Astrocyte (in vitro differentiated cells and primary cell): ENCODE results near the gene SLC18A2. TPM values are rescaled to one million over a fixed set of nuclear protein-coding genes. Genes with fewer than 3 reads are reported as not detected.

Experiments used
- DNase-seq: peaks from one replicate; pipeline ENCODE4 v3.0.0-alpha.2; 2010; ENCODE audit warnings: low read depth
- FAIRE-seq: peaks from 2 replicates; lab custom pipeline; 2011; peaks lifted over from hg19 to GRCh38; lab: Jason Lieb, UNC
- H2AFZ ChIP-seq: 2 replicates; pipeline ENCODE4 v1.6.0; 2012; ENCODE audit warnings: low read depth, low read length, inconsistent platforms
- H3K27ac ChIP-seq: 2 replicates; pipeline ENCODE4 v1.5.1; 2011; ENCODE audit warnings: low read depth, low read length, inconsistent platforms
- H3K27me3 ChIP-seq: 2 replicates; pipeline ENCODE4 v1.6.0; 2011; ENCODE audit warnings: low read length, inconsistent platforms; ENCODE audit not compliant: insufficient read depth
- H3K36me3 ChIP-seq: 2 replicates; pipeline ENCODE4 v1.5.1; 2011; ENCODE audit warnings: low read length, inconsistent platforms; ENCODE audit not compliant: insufficient read depth
- H3K4me1 ChIP-seq: 2 replicates; pipeline ENCODE4 v1.5.1; 2011; ENCODE audit warnings: low read length, inconsistent platforms; ENCODE audit not compliant: insufficient read depth
- H3K4me2 ChIP-seq: 2 replicates; pipeline ENCODE4 v1.6.0; 2012; ENCODE audit warnings: low read length, inconsistent platforms
- H3K4me3 ChIP-seq: 2 replicates; pipeline ENCODE4 v1.5.1; 2011; ENCODE audit warnings: low read depth, mild to moderate bottlenecking, low read length, inconsistent platforms; ENCODE audit not compliant: insufficient read depth
- H3K79me2 ChIP-seq: 2 replicates; pipeline ENCODE4 v1.6.0; 2012; ENCODE audit warnings: mild to moderate bottlenecking, low read length, inconsistent platforms; ENCODE audit not compliant: insufficient read depth
- H3K9ac ChIP-seq: 2 replicates; pipeline ENCODE4 v1.6.0; 2012; ENCODE audit warnings: mild to moderate bottlenecking, low read length, inconsistent platforms
- H3K9me3 ChIP-seq: 2 replicates; pipeline ENCODE4 v1.5.1; 2012; ENCODE audit warnings: low read depth, mild to moderate bottlenecking, low read length, inconsistent platforms; ENCODE audit not compliant: insufficient read depth
- H4K20me1 ChIP-seq: 2 replicates; pipeline ENCODE4 v1.6.0; 2012; ENCODE audit warnings: low read length, inconsistent platforms; ENCODE audit not compliant: insufficient read depth
- H3K27ac Mint-ChIP-seq: one replicate; pipeline ENCODE4 v1.8.0; 2021; ENCODE audit warnings: mild to moderate bottlenecking, mixed read lengths; ENCODE audit not compliant: unreplicated experiment
- H3K27me3 Mint-ChIP-seq: one replicate; pipeline ENCODE4 v1.8.0; 2021; ENCODE audit warnings: low read depth, mixed read lengths; ENCODE audit not compliant: unreplicated experiment
- H3K36me3 Mint-ChIP-seq: one replicate; pipeline ENCODE4 v1.8.0; 2021; ENCODE audit warnings: low read depth, mixed read lengths; ENCODE audit not compliant: unreplicated experiment
- H3K4me1 Mint-ChIP-seq: one replicate; pipeline ENCODE4 v1.8.0; 2021; ENCODE audit warnings: low read depth, mixed read lengths; ENCODE audit not compliant: unreplicated experiment
- H3K4me3 Mint-ChIP-seq: one replicate; pipeline ENCODE4 v1.8.0; 2021; ENCODE audit warnings: mild to moderate bottlenecking, moderate library complexity, mixed read lengths; ENCODE audit not compliant: unreplicated experiment
- H3K9me3 Mint-ChIP-seq: one replicate; pipeline ENCODE4 v1.8.0; 2021; ENCODE audit warnings: mild to moderate bottlenecking, mixed read lengths; ENCODE audit not compliant: unreplicated experiment
- EZH2 ChIP-seq: IDR thresholded peaks from 2 replicates; pipeline ENCODE4 v1.6.1; 2012; ENCODE audit warnings: mild to moderate bottlenecking, low read length, inconsistent platforms; ENCODE audit not compliant: insufficient read depth
- total RNA-seq: library from RNA; stranded (reverse); gene quantifications from 2 replicates; pipeline ENCODE4 v1.2.1, GENCODE V29; 2021
- TF ChIP-seq, protein P1 (sequence below): IDR thresholded peaks from 2 replicates; pipeline ENCODE4 v1.5.1; 2011; ENCODE audit warnings: low read depth, mild to moderate bottlenecking, inconsistent platforms, low read length, moderate library complexity; ENCODE audit not compliant: insufficient read depth

Gene SLC18A2
- total RNA-seq, 1 donor from 2014 or later = not detected

- TF ChIP-seq EZH2 = no peak
- TF ChIP-seq, protein P1, sequence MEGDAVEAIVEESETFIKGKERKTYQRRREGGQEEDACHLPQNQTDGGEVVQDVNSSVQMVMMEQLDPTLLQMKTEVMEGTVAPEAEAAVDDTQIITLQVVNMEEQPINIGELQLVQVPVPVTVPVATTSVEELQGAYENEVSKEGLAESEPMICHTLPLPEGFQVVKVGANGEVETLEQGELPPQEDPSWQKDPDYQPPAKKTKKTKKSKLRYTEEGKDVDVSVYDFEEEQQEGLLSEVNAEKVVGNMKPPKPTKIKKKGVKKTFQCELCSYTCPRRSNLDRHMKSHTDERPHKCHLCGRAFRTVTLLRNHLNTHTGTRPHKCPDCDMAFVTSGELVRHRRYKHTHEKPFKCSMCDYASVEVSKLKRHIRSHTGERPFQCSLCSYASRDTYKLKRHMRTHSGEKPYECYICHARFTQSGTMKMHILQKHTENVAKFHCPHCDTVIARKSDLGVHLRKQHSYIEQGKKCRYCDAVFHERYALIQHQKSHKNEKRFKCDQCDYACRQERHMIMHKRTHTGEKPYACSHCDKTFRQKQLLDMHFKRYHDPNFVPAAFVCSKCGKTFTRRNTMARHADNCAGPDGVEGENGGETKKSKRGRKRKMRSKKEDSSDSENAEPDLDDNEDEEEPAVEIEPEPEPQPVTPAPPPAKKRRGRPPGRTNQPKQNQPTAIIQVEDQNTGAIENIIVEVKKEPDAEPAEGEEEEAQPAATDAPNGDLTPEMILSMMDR = no peak
- Histone ChIP-seq H2AFZ (no peak overlapping the region), H3K27me3 (peaks cover 22% of the 10 kb centered on the region), H3K4me1 (peaks cover 16% of the 10 kb centered on the region), H3K9me3 (no peaks in the 10 kb centered on the region), H3K27ac (no peak overlapping the region), H3K79me2 (no peaks in the 10 kb centered on the region), H3K4me3 (no peak overlapping the region), H3K4me2 (no peak overlapping the region), H4K20me1 (no peaks in the 10 kb centered on the region), H3K36me3 (no peaks in the 10 kb centered on the region), H3K9ac (no peak overlapping the region)
- peaks cover 28% of the 10 kb centered on the region for H3K27me3 Mint-ChIP-seq
- H3K9me3 Mint-ChIP-seq = peaks cover 2% of the 10 kb centered on the region
- peaks cover 8% of the 10 kb centered on the region for H3K4me1 Mint-ChIP-seq
- DNase-seq (no peak), FAIRE-seq (no peak)
- H3K36me3 Mint-ChIP-seq = no peaks in the 10 kb centered on the region
- no peak overlapping the region for H3K27ac Mint-ChIP-seq
- no peak overlapping the region for H3K4me3 Mint-ChIP-seq
Measured at GRCh38 chr10:117218654-117219053, 22.3 kb upstream of the SLC18A2 start.

DNA sequence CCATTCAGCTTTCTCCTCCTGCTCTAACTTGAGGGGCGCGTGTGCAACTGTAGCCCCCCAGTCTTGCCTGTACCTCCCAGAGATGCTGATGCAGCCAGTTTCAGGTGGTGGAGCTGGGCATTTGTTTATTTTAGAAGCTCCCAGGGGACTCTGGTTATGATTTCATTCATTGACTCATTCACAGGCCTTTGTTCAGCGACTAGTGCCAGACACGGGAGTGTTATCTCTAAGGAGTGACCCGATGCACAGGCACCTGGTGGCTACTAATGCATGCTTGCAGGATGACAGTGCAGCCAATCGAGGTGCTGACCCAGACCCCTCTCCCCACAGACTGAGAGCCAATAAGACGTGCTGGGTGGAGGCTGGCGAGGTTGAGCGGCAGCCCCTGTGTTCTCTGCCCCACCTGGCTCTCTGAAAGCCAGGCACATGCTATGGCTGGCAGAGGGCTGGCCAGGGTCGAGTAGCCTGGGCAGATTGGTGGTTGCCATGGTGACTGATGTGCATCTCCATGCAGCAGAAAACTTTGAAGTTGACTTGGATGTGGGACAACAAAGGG is 19.7 kb upstream of the SLC18A2 start:
- no peak overlapping the region for H2AFZ ChIP-seq
- peaks cover 9% of the 10 kb centered on the region for H3K27me3 Mint-ChIP-seq
- peaks cover 8% of the 10 kb centered on the region for H3K4me1 Mint-ChIP-seq
- H3K4me1 ChIP-seq = peaks cover 16% of the 10 kb centered on the region
- H3K36me3 Mint-ChIP-seq = no peaks in the 10 kb centered on the region
- no peaks in the 10 kb centered on the region for H3K9me3 Mint-ChIP-seq
- H3K36me3 ChIP-seq = no peaks in the 10 kb centered on the region
- no peak overlapping the region for H3K4me3 Mint-ChIP-seq
- no peak overlapping the region for H3K27ac ChIP-seq
- peaks cover 7% of the 10 kb centered on the region for H3K27me3 ChIP-seq
- no peaks in the 10 kb centered on the region for H3K79me2 ChIP-seq
- peak overlapping the region; percentile 48 for H3K4me2 ChIP-seq
- H3K9me3 ChIP-seq = no peaks in the 10 kb centered on the region
- H3K4me3 ChIP-seq = no peak overlapping the region
- DNase-seq (peak; percentile 24), FAIRE-seq (no peak)
- no peak for TF ChIP-seq EZH2
- TF ChIP-seq, protein P1 = no peak
- H4K20me1 ChIP-seq = no peaks in the 10 kb centered on the region
- H3K9ac ChIP-seq = no peak overlapping the region
- no peak overlapping the region for H3K27ac Mint-ChIP-seq

GRCh38 chr10:117222552-117222951 is 18.4 kb upstream of the SLC18A2 start:
- Histone ChIP-seq H4K20me1 (no peaks in the 10 kb centered on the region), H3K27me3 (peaks cover 7% of the 10 kb centered on the region), H3K79me2 (no peaks in the 10 kb centered on the region), H3K9me3 (no peaks in the 10 kb centered on the region), H3K4me2 (no peak overlapping the region), H3K4me1 (peaks cover 7% of the 10 kb centered on the region), H3K9ac (no peak overlapping the region), H3K4me3 (no peak overlapping the region), H3K27ac (no peak overlapping the region), H2AFZ (no peak overlapping the region), H3K36me3 (no peaks in the 10 kb centered on the region)
- TF ChIP-seq EZH2 = no peak
- TF ChIP-seq, protein P1 = no peak
- FAIRE-seq = no peak
- Mint-ChIP-seq H3K4me1 (peaks cover 8% of the 10 kb centered on the region), H3K27me3 (peaks cover 13% of the 10 kb centered on the region), H3K9me3 (no peaks in the 10 kb centered on the region), H3K36me3 (no peaks in the 10 kb centered on the region), H3K4me3 (no peak overlapping the region), H3K27ac (no peak overlapping the region)
- DNase-seq = no peak
